DOHH2 (cell line): ENCODE data around the gene ARL4A.

ENCODE experiments used
- H3F3A ChIP-seq: fragments of 200-600 bp; sonication (generic), shearing (Covaris generic); 2 replicates; pipeline ENCODE4 v1.6.0; 2016; ENCODE audit warnings: antibody characterized with exemption, mild to moderate bottlenecking; ENCODE audit not compliant: control insufficient read depth, insufficient read depth
- H3K27ac ChIP-seq: fragments of 200-600 bp; sonication (generic); 2 replicates; pipeline ENCODE4 v1.5.1; 2014; ENCODE audit warnings: low read depth, mild to moderate bottlenecking, low read length, moderate library complexity
- H3K27me3 ChIP-seq: fragments of 200-600 bp; sonication (generic); 2 replicates; pipeline ENCODE4 v1.6.1; 2014; ENCODE audit warnings: mild to moderate bottlenecking, low read length, mixed read lengths; ENCODE audit not compliant: control insufficient read depth
- H3K36me3 ChIP-seq: fragments of 200-600 bp; sonication (generic); 2 replicates; pipeline ENCODE4 v1.6.1; 2014; ENCODE audit warnings: mild to moderate bottlenecking, low read length, moderate library complexity, mixed read lengths; ENCODE audit not compliant: control insufficient read depth
- H3K4me1 ChIP-seq: fragments of 200-600 bp; sonication (generic); 2 replicates; pipeline ENCODE4 v1.6.1; 2014; ENCODE audit warnings: mild to moderate bottlenecking, low read length, mixed read lengths; ENCODE audit not compliant: control insufficient read depth
- H3K4me2 ChIP-seq: fragments of 200-600 bp; sonication (generic); 2 replicates; pipeline ENCODE4 v1.6.0; 2014; ENCODE audit warnings: mild to moderate bottlenecking, low read length, moderate library complexity
- H3K4me3 ChIP-seq: fragments of 200-600 bp; sonication (generic); 2 replicates; pipeline ENCODE4 v1.5.1; 2014; ENCODE audit warnings: mild to moderate bottlenecking, low read length, mixed read lengths
- H3K79me2 ChIP-seq: fragments of 200-600 bp; sonication (generic); 2 replicates; pipeline ENCODE4 v1.6.1; 2014; ENCODE audit warnings: mild to moderate bottlenecking, low read length, mixed read lengths; ENCODE audit not compliant: control insufficient read depth
- H3K9me2 ChIP-seq: fragments of 200-600 bp; sonication (generic); replicated peaks from 2 replicates; pipeline ENCODE4 v1.6.1; 2014; ENCODE audit warnings: mild to moderate bottlenecking, low read length, mixed read lengths; ENCODE audit not compliant: control insufficient read depth
- H3K9me3 ChIP-seq: fragments of 200-600 bp; sonication (generic); 2 replicates; pipeline ENCODE4 v1.6.1; 2014; ENCODE audit warnings: antibody characterized with exemption, low read length, mixed read lengths; ENCODE audit not compliant: control insufficient read depth, insufficient read depth
- H4K20me1 ChIP-seq: fragments of 200-600 bp; sonication (generic); 2 replicates; pipeline ENCODE4 v1.6.0; 2014; ENCODE audit warnings: low read depth, mild to moderate bottlenecking, antibody characterized with exemption, low read length, moderate library complexity; ENCODE audit not compliant: control insufficient read depth, insufficient read depth
- CTCF ChIP-seq: fragments of 200-600 bp; sonication (generic); IDR thresholded peaks from one replicate; pipeline ENCODE4 v1.5.1; 2014; ENCODE audit warnings: antibody characterized with exemption, mild to moderate bottlenecking, low read depth, low read length; ENCODE audit not compliant: poor library complexity, severe bottlenecking
- EZH2phosphoT487 ChIP-seq: fragments of 200-600 bp; sonication (generic); IDR thresholded peaks from 2 replicates; pipeline ENCODE4 v1.6.1; 2017; ENCODE audit warnings: borderline replicate concordance, mild to moderate bottlenecking, antibody characterized with exemption, low read length, moderate library complexity, mixed read lengths

Gene ARL4A

GRCh38 chr7:12715372-12716133, 28.1 kb downstream of the ARL4A start:
- Histone ChIP-seq H3K4me3 (no peak overlapping the region), H3K4me2 (no peak overlapping the region), H3K36me3 (no peaks in the 10 kb centered on the region), H3K79me2 (no peaks in the 10 kb centered on the region), H3K4me1 (no peaks in the 10 kb centered on the region), H3F3A (no peaks in the 10 kb centered on the region), H3K9me2 (no peaks in the 10 kb centered on the region), H4K20me1 (no peaks in the 10 kb centered on the region), H3K27ac (no peak overlapping the region), H3K9me3 (no peaks in the 10 kb centered on the region), H3K27me3 (no peaks in the 10 kb centered on the region)
- no peak for TF ChIP-seq EZH2phosphoT487
- no peak for TF ChIP-seq CTCF

- H3K36me3 ChIP-seq = no peaks in the 10 kb centered on the region
- H3K9me2 ChIP-seq = no peaks in the 10 kb centered on the region
- H4K20me1 ChIP-seq = no peaks in the 10 kb centered on the region
- no peaks in the 10 kb centered on the region for H3F3A ChIP-seq
- H3K27me3 ChIP-seq = no peaks in the 10 kb centered on the region
- H3K27ac ChIP-seq = no peak overlapping the region
- H3K9me3 ChIP-seq = no peaks in the 10 kb centered on the region
- no peaks in the 10 kb centered on the region for H3K79me2 ChIP-seq
- no peak overlapping the region for H3K4me2 ChIP-seq
- TF ChIP-seq EZH2phosphoT487 = no peak
- TF ChIP-seq CTCF = no peak
- no peak overlapping the region for H3K4me3 ChIP-seq
- H3K4me1 ChIP-seq = no peaks in the 10 kb centered on the region
Measured at GRCh38 chr7:12716134-12716681, 28.8 kb downstream of the ARL4A start.

GRCh38 chr7:12716722-12717121, 29.3 kb downstream of the ARL4A start:
- Histone ChIP-seq H3K27ac (no peak overlapping the region), H3K36me3 (no peaks in the 10 kb centered on the region), H3K4me2 (no peak overlapping the region), H3K9me2 (no peaks in the 10 kb centered on the region), H4K20me1 (no peaks in the 10 kb centered on the region), H3K27me3 (no peaks in the 10 kb centered on the region), H3K9me3 (no peaks in the 10 kb centered on the region), H3F3A (no peaks in the 10 kb centered on the region), H3K4me1 (no peaks in the 10 kb centered on the region), H3K4me3 (no peak overlapping the region), H3K79me2 (no peaks in the 10 kb centered on the region)
- no peak for TF ChIP-seq CTCF
